NCI-H1105 (cell line): Measurements from ENCODE around the gene SFT2D2.
A peak's percentile ranks its signal among the peaks of the same experiment; 100 is the strongest.

ENCODE experiments used
- DNase-seq: peaks from one replicate; lab custom pipeline; 2025; lab: John Stamatoyannopoulos, UW

SFT2D2 gene

DNA sequence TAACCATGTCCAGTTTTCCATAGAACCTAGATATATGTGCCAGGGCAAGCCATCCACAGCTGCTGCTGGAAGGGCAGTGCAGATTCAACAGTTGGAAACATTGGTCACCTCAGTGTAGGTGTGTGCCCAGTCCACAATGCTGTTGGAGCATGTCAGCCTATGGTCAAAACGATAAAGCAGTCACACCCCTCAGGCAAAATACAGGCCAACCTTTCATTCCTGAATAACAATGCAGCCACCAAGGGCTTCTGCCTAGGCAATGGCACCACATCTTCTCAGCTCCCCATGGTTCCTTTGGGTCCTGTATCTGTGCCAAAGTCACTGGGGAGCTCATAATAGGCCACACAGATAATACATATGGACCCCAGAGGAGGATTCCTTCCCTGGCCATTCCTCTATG, 39.8 kb downstream of the SFT2D2 start:
- DNase-seq: no peak

GRCh38 chr1:168266644-168267186, 40.9 kb downstream of the SFT2D2 start:
- DNase-seq: no peak

- DNase-seq: no peak
Observed at GRCh38 chr1:168271636-168272035, 45.8 kb downstream of the SFT2D2 start.

- no peak for DNase-seq
Observed at GRCh38 chr1:168273575-168273974, 47.8 kb downstream of the SFT2D2 start.

- DNase-seq: no peak
Observed at GRCh38 chr1:168279253-168279652, 53.4 kb downstream of the SFT2D2 start.

GRCh38 chr1:168280296-168280927, 54.6 kb downstream of the SFT2D2 start, which contains the start of gene TBX19:
TSS of gene TBX19 (plus strand) at chr1:168280877. CDS start at chr1:168281091, 214 bp downstream.
- peak; percentile 82 for DNase-seq

- DNase-seq: no peak
Observed at GRCh38 chr1:168281603-168282325, 56.0 kb downstream of the SFT2D2 start.

- peak; percentile 22 for DNase-seq
Observed at GRCh38 chr1:168285521-168285790, 59.7 kb downstream of the SFT2D2 start.

- no peak for DNase-seq
Observed at GRCh38 chr1:168285971-168286927, 60.4 kb downstream of the SFT2D2 start.

DNA sequence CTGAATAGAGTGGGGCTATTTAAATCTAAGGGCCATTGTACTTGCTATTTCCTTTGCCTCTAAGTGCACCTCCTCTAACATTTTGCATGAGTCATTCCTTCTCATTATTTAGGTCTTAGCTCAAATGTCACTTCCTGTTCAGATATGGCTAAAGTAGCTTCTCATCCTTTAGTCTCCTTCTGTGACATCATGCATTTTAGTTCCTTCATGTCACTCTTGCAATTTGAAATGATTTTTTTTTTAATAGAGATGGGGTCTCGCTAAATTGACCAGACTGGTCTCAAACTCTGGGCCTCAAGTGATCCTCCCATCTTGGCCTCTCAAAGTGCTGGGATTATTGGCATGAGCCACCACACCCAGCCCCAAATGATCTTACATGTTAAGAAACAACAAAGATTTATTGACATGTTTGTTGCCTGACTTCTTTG, 61.4 kb downstream of the SFT2D2 start:
- no peak for DNase-seq

DNA sequence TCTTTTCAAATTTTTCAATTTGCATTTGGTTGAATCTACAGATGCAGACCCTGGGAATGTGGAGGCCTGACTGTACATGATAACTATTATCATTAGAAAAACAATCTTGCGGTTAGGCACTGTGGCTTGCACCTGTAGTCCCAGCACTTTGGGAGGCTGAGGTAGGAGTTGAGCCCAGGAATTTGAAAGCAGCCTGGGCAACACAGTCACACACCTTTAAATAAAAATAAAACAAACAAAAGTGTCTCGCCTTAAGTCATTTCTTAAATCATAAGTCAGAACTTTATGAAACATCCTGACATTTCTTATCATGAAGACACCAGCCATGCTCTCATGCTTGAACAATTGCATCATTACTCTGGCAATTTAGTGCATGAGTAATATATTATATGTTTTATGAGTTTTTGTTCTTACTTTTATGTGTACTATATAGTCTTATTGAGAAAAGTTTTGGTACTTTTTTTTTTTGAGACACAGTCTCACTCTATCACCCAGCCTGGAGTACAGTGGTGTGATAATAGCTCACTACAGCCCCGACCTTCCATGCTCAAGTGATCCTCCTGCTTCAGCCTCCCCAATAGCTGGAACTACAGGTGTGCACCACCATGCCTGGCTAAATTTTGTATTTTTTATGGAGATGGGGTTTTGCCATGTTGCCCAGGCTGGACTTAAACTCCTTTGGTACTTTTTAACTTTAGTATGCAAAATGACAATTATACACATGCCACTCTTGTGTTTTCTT, 62.7 kb downstream of the SFT2D2 start:
- DNase-seq: no peak

- DNase-seq: peak; percentile 92
Observed at GRCh38 chr1:168291222-168291837, 65.5 kb downstream of the SFT2D2 start.

- DNase-seq: no peak
Observed at GRCh38 chr1:168293356-168293755, 67.6 kb downstream of the SFT2D2 start.

DNA sequence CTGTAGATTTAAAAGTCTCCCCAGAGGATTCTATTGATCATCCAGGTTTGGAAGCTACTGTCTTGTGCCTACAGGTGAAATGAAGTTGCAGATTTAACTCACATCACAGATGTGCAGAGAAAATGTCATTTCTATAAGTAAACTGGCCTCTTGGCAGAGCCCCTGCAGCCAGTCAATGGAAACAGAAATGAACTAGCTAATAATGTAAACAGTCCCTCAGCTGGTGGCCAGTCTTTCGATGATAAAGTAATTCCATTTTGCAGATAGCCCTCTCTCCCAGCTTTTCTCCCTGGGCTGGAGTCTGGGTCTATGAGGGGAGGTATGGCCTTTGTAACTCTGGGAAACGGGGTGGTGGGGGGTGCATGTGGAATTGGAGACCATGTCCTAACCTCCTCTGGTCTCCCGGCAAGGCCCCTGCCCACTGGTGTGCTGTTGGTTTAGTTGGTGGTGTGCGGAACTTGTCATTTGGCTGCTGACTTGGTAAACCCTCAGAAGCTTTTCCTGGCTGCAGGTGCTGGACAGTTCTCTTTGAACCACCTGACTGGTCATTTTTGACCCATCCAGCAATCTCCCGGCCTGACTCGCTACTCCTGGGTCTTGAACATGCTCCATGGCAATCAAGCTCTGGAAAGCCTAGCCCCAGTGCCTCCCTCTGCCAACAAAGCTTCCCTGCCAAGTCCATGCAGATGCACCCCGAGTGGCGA, 69.8 kb downstream of the SFT2D2 start:
- DNase-seq: no peak

- peak; percentile 16 for DNase-seq
Observed at GRCh38 chr1:168297019-168297730, 71.4 kb downstream of the SFT2D2 start.

DNA sequence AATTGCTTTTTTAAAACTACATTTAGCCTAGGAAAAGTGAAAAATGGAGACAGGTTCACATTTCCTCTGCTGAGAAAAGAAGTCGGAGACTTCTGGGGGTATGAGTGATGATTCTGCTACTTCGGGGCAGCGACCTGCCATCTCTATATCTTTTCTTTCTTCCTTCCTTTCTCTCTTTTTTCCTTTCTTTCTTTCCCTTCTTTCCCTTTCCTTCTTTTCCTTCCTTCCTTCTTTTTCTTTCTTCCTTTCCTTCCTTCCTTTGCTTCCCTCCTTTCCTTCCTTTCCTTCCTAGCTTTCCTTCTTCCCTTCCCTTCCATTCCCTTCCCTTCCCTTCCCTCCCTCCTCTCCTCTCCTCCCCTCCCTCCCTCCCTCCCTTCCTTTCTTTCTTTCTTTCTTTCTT, 72.6 kb downstream of the SFT2D2 start:
- no peak for DNase-seq

- DNase-seq: no peak
Observed at GRCh38 chr1:168300626-168301025, 74.8 kb downstream of the SFT2D2 start.

GRCh38 chr1:168301664-168302320, 76.0 kb downstream of the SFT2D2 start:
- DNase-seq: no peak
